SK-N-SH (cell line): ENCODE data around the gene MOK. TPM values are rescaled to one million over a fixed set of nuclear protein-coding genes. Genes with fewer than 3 reads are reported as not detected.

Experiments used
- CTCF ChIA-PET: fragments of 300-600, 350-600 bp; formaldehyde crosslinking; extraction: SDS; loops from one replicate; lab custom pipeline; 2021; lab: Yijun Ruan, JAX
- POLR2A ChIA-PET: fragments of 350-600 bp; sonication (Branson Sonifier 250); formaldehyde crosslinking; extraction: SDS; loops from one replicate; lab custom pipeline; 2020; ENCODE audit warnings: antibody characterized with exemption, inconsistent platforms; lab: Yijun Ruan, JAX
- DNase-seq: peaks from one replicate; pipeline ENCODE4 v3.0.0; 2012
- H2AFZ ChIP-seq: fragments of 200-600 bp; sonication (generic); 2 replicates; pipeline ENCODE4 v1.8.1; 2016; ENCODE audit warnings: antibody characterized with exemption, mild to moderate bottlenecking, low read depth
- H3F3A ChIP-seq: fragments of 200-600 bp; sonication (generic); replicated peaks from 2 replicates; pipeline ENCODE3; 2016; ENCODE audit warnings: antibody characterized with exemption, mild to moderate bottlenecking; ENCODE audit not compliant: insufficient read depth
- H3K27ac ChIP-seq, 2 experiments: fragments of 200-500 bp in 1 of 2; fragments of 200-600 bp in 1 of 2; sonication (Bioruptor generic) in 1 of 2; sonication (generic), shearing (Covaris generic) in 1 of 2; 2 replicates each; pipeline versions ENCODE4 v1.5.1 to v1.6.1; 2014 to 2016; ENCODE audit warnings: low read depth in 2 of 2, inconsistent platforms in 1 of 2, low read length in 1 of 2, mild to moderate bottlenecking in 1 of 2, mixed read lengths in 1 of 2
- H3K27me3 ChIP-seq: fragments of 200-600 bp; sonication (generic), shearing (Covaris generic); 2 replicates; pipeline ENCODE4 v1.6.1; 2016; ENCODE audit warnings: mixed run types; ENCODE audit not compliant: insufficient read depth
- H3K36me3 ChIP-seq, 2 experiments: fragments of 200-500 bp in 1 of 2; fragments of 200-600 bp in 1 of 2; sonication (Bioruptor generic) in 1 of 2; sonication (generic) in 1 of 2; replicated peaks in 1 of 2; 2 replicates each; pipeline versions ENCODE3 to v1.5.1; 2014 to 2016; ENCODE audit warnings: low read length in 1 of 2, mild to moderate bottlenecking in 1 of 2; ENCODE audit not compliant: insufficient read depth in 2 of 2, control insufficient read depth in 1 of 2
- H3K4me1 ChIP-seq, 2 experiments: fragments of 200-500 bp in 1 of 2; fragments of 200-600 bp in 1 of 2; sonication (Bioruptor generic) in 1 of 2; sonication (generic), shearing (Covaris generic) in 1 of 2; 2 replicates each; pipeline versions ENCODE4 v1.5.1 to v1.6.1; 2014 to 2016; ENCODE audit warnings: low read depth in 1 of 2, low read length in 1 of 2, mixed run types in 1 of 2; ENCODE audit not compliant: insufficient read depth in 2 of 2, control insufficient read depth in 1 of 2
- H3K4me2 ChIP-seq: fragments of 200-600 bp; sonication (generic), shearing (Covaris generic); 2 replicates; pipeline ENCODE4 v1.6.1; 2017; ENCODE audit warnings: mixed run types
- H3K4me3 ChIP-seq, 2 experiments: fragments of 200-500 bp in 1 of 2; fragments of 200-600 bp in 1 of 2; sonication (Bioruptor generic) in 1 of 2; sonication (generic), shearing (Covaris generic) in 1 of 2; 2 replicates each; pipeline versions ENCODE4 v1.5.1 to v1.8.1; 2014 to 2016; ENCODE audit warnings: low read depth in 2 of 2, inconsistent platforms in 1 of 2, low read length in 1 of 2, mild to moderate bottlenecking in 1 of 2, mixed read lengths in 1 of 2, moderate library complexity in 1 of 2
- H3K79me2 ChIP-seq: fragments of 200-600 bp; sonication (generic); 2 replicates; pipeline ENCODE4 v1.8.1; 2017; ENCODE audit warnings: mild to moderate bottlenecking; ENCODE audit not compliant: insufficient read depth
- H3K9ac ChIP-seq: fragments of 200-600 bp; sonication (generic); 2 replicates; pipeline ENCODE4 v1.6.1; 2017; ENCODE audit warnings: mixed run types
- H3K9me2 ChIP-seq: fragments of 200-600 bp; sonication (generic); 2 replicates; pipeline ENCODE4 v1.6.1; 2017; ENCODE audit warnings: mixed run types
- H3K9me3 ChIP-seq: fragments of 200-600 bp; sonication (generic); 2 replicates; pipeline ENCODE4 v1.6.1; 2017; ENCODE audit warnings: mixed run types, mild to moderate bottlenecking, moderate library complexity
- H4K20me1 ChIP-seq: fragments of 200-600 bp; sonication (generic); 2 replicates; pipeline ENCODE4 v1.6.1; 2017; ENCODE audit warnings: mild to moderate bottlenecking, mixed run types; ENCODE audit not compliant: insufficient read depth
- CHD2 ChIP-seq: fragments of 150-350 bp; IDR thresholded peaks from 2 replicates; pipeline ENCODE4 v1.6.1; 2018; ENCODE audit warnings: low read length; ENCODE audit not compliant: partially characterized antibody
- ELF1 ChIP-seq: IDR thresholded peaks from 2 replicates; pipeline ENCODE4 v1.4.0; 2012
- EZH2phosphoT487 ChIP-seq: fragments of 200-600 bp; sonication (generic); IDR thresholded peaks from 2 replicates; pipeline ENCODE4 v1.6.1; 2017; ENCODE audit warnings: low read depth, mixed run types, mild to moderate bottlenecking, antibody characterized with exemption, moderate library complexity, borderline replicate concordance
- FOSL2 ChIP-seq: IDR thresholded peaks from 2 replicates; pipeline ENCODE4 v1.4.0; 2012; ENCODE audit warnings: low read depth, mild to moderate bottlenecking, moderate library complexity, borderline replicate concordance
- FOXJ3 ChIP-seq: sonication (generic); formaldehyde crosslinking; IDR thresholded peaks from 2 replicates; pipeline ENCODE4 v1.5.1; 2020; ENCODE audit warnings: mild to moderate bottlenecking, missing genetic modification reagents
- JUND ChIP-seq: IDR thresholded peaks from 2 replicates; pipeline ENCODE4 v1.4.0; 2012
- MAX ChIP-seq: IDR thresholded peaks from 2 replicates; pipeline ENCODE4 v1.4.0; 2012; ENCODE audit warnings: low read depth
- MEF2A ChIP-seq: IDR thresholded peaks from 2 replicates; pipeline ENCODE4 v1.4.0; 2012; ENCODE audit warnings: low read depth, borderline replicate concordance
- MXI1 ChIP-seq: IDR thresholded peaks from 2 replicates; pipeline ENCODE4 v1.6.1; 2012; ENCODE audit warnings: mild to moderate bottlenecking, low read depth, low read length, improper control_type of control experiment
- NRF1 ChIP-seq: IDR thresholded peaks from 2 replicates; pipeline ENCODE4 v1.6.1; 2012; ENCODE audit warnings: low read depth, mild to moderate bottlenecking, low read length
- POLR2AphosphoS5 ChIP-seq: IDR thresholded peaks from 2 replicates; pipeline ENCODE4 v1.6.1; 2012; ENCODE audit warnings: low read depth, low read length
- RAD21 ChIP-seq: IDR thresholded peaks from 2 replicates; pipeline ENCODE4 v1.6.1; 2012; ENCODE audit warnings: mild to moderate bottlenecking, low read length
- REST ChIP-seq: IDR thresholded peaks from 2 replicates; pipeline ENCODE4 v1.6.1; 2012; ENCODE audit warnings: mild to moderate bottlenecking, low read depth, low read length, moderate library complexity
- RFX5 ChIP-seq: IDR thresholded peaks from 2 replicates; pipeline ENCODE4 v1.6.1; 2012; ENCODE audit warnings: mild to moderate bottlenecking, improper control_type of control experiment, low read length
- TCF12 ChIP-seq: IDR thresholded peaks from 2 replicates; pipeline ENCODE4 v1.4.0; 2012
- TEAD4 ChIP-seq: IDR thresholded peaks from 2 replicates; pipeline ENCODE4 v1.4.0; 2012; ENCODE audit warnings: mild to moderate bottlenecking, borderline replicate concordance; ENCODE audit not compliant: insufficient read depth
- USF1 ChIP-seq: IDR thresholded peaks from 2 replicates; pipeline ENCODE4 v1.4.0; 2012; ENCODE audit warnings: low read depth, borderline replicate concordance
- YY1 ChIP-seq: IDR thresholded peaks from 2 replicates; pipeline ENCODE4 v1.4.0; 2012; ENCODE audit warnings: low read depth, mild to moderate bottlenecking
- WGBS: methylation state at CpG from one replicate; pipeline ENCODE4 v1.1.6; 2017; ENCODE audit warnings: low lambda C conversion rate; 5-methylcytosine and 5-hydroxymethylcytosine counted together
- polyA plus RNA-seq, 3 experiments: library from polyadenylated mRNA; depleted of rRNA; stranded (reverse); fragments of >200 nt; gene quantifications; 2 replicates each; pipeline ENCODE4 v1.2.3, GENCODE V29; 2012
- TF ChIP-seq, protein P1 (sequence below): fragments of 150-350 bp; IDR thresholded peaks from 2 replicates; pipeline ENCODE4 v1.6.1; 2017; ENCODE audit warnings: antibody characterized with exemption, low read length, low read depth, borderline replicate concordance
- TF ChIP-seq, protein P2 (sequence below): IDR thresholded peaks from 2 replicates; pipeline ENCODE4 v1.4.0; 2012; ENCODE audit warnings: low read depth, borderline replicate concordance

MOK gene
- polyA plus RNA-seq, 1 of the 3 experiments (the other 2 are of a cell fraction) = 13.3 TPM

GRCh38 chr14:102333390-102333789, 28.4 kb upstream of the MOK start:
- no peak for TF ChIP-seq USF1
- TF ChIP-seq MAX = no peak
- TF ChIP-seq, protein P1, sequence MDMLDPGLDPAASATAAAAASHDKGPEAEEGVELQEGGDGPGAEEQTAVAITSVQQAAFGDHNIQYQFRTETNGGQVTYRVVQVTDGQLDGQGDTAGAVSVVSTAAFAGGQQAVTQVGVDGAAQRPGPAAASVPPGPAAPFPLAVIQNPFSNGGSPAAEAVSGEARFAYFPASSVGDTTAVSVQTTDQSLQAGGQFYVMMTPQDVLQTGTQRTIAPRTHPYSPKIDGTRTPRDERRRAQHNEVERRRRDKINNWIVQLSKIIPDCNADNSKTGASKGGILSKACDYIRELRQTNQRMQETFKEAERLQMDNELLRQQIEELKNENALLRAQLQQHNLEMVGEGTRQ = no peak
- TF ChIP-seq POLR2AphosphoS5 = no peak
- no peak for TF ChIP-seq MEF2A
- TF ChIP-seq CHD2 = no peak
- TF ChIP-seq EZH2phosphoT487 = no peak
- TF ChIP-seq JUND = no peak
- no peak for TF ChIP-seq FOSL2
- no peak for TF ChIP-seq MXI1
- TF ChIP-seq, all 33 proteins: peak for 0
- no peaks in the 10 kb centered on the region for H3K4me1 ChIP-seq
- no peak overlapping the region for H3K4me2 ChIP-seq
- no peak overlapping the region for H3K9ac ChIP-seq
- H3K79me2 ChIP-seq = no peaks in the 10 kb centered on the region
- no peak overlapping the region for H2AFZ ChIP-seq
- H3K36me3 ChIP-seq = peaks cover 7 to 12% of the 10 kb centered on the region in 2 experiments
- 95% methylated on average over 7 of the region's 7 CpGs for WGBS
- no peak overlapping the region for H3K4me3 ChIP-seq
- ChIA-PET POLR2A (interaction anchor here (1.4 kb wide), 1 partner anchor 9 kb away, joined by 5 read pairs; no protein-coding TSS in a partner anchor), CTCF (interaction anchor here (1.1 to 1.6 kb wide), 2 partner anchors 19 to 104 kb away, joined by 3 to 4 read pairs; no protein-coding TSS in a partner anchor)
- H4K20me1 ChIP-seq = no peaks in the 10 kb centered on the region
- no peak for DNase-seq
- no peaks in the 10 kb centered on the region for H3F3A ChIP-seq
- no peak overlapping the region for H3K27ac ChIP-seq
- no peaks in the 10 kb centered on the region for H3K9me2 ChIP-seq
- H3K27me3 ChIP-seq = no peaks in the 10 kb centered on the region
- no peaks in the 10 kb centered on the region for H3K9me3 ChIP-seq

- Histone ChIP-seq H3K9me2 (no peaks in the 10 kb centered on the region), H3F3A (no peaks in the 10 kb centered on the region), H2AFZ (no peak overlapping the region), H3K9me3 (no peaks in the 10 kb centered on the region), H3K36me3 (peaks cover 7 to 11% of the 10 kb centered on the region in 2 experiments), H3K9ac (no peak overlapping the region), H3K27me3 (no peaks in the 10 kb centered on the region), H3K79me2 (no peaks in the 10 kb centered on the region), H3K4me2 (no peak overlapping the region), H3K4me1 (no peaks in the 10 kb centered on the region), H4K20me1 (no peaks in the 10 kb centered on the region), H3K4me3 (no peak overlapping the region), H3K27ac (no peak overlapping the region)
- WGBS = 89% methylated on average over 8 of the region's 8 CpGs
- DNase-seq = no peak
- CTCF ChIA-PET = interaction anchor here (0.7 kb wide), 1 partner anchor 223 kb away, joined by 3 read pairs; no protein-coding TSS in a partner anchor
- POLR2A ChIA-PET = no interaction called here
- TF ChIP-seq MXI1 (no peak), EZH2phosphoT487 (no peak), ELF1 (no peak), REST (no peak), YY1 (no peak), NRF1 (no peak), TCF12 (no peak), RAD21 (no peak), FOXJ3 (CRISPR knock-in tag) (no peak), MAX (no peak), RFX5 (no peak), TEAD4 (no peak)
- TF ChIP-seq, protein P2, sequence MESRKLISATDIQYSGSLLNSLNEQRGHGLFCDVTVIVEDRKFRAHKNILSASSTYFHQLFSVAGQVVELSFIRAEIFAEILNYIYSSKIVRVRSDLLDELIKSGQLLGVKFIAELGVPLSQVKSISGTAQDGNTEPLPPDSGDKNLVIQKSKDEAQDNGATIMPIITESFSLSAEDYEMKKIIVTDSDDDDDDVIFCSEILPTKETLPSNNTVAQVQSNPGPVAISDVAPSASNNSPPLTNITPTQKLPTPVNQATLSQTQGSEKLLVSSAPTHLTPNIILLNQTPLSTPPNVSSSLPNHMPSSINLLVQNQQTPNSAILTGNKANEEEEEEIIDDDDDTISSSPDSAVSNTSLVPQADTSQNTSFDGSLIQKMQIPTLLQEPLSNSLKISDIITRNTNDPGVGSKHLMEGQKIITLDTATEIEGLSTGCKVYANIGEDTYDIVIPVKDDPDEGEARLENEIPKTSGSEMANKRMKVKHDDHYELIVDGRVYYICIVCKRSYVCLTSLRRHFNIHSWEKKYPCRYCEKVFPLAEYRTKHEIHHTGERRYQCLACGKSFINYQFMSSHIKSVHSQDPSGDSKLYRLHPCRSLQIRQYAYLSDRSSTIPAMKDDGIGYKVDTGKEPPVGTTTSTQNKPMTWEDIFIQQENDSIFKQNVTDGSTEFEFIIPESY = no peak
Observed at GRCh38 chr14:102330806-102331205, 25.8 kb upstream of the MOK start.
